GM18499 (cell line): ENCODE measurements around the gene ASS1.
"Not testable (repeated sequence)": the region's sequence is repeated elsewhere in the genome, so short reads cannot be mapped to it uniquely, and the experiment has no call there.

Experiments used
- ATAC-seq: cut with Tn5 transposase; IDR thresholded peaks from one replicate; pipeline ENCODE4 v1.9.1; 2021; ENCODE audit warnings: moderate number of reproducible peaks; ENCODE audit not compliant: insufficient read depth, unreplicated experiment

The ASS1 gene

DNA sequence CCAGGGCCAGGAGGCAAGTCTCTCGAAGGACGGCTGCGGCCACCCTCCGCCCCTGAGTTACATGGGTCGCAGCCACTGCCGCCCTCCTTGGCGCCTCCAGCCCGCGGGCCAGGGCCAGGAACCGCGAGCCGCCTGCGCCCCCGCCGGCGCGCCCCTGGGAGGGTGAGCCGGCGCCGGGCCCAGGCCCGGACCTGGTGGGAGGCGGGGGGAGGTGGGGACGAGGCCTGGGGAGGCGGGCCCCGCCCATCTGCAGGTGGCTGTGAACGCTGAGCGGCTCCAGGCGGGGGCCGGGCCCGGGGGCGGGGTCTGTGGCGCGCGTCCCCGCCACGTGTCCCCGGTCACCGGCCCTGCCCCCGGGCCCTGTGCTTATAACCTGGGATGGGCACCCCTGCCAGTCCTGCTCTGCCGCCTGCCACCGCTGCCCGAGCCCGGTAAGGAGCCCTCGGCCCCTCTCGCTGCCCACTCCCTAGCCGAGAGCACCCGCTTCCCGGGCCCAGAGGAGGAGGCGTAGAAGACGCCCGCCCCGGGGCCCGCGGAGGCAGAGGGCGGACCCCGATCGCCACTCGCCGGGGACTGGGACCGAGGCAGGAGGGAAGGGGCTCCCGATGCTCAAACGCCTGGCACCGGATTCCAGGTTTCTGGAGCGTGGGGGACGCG is at the start of gene ASS1:
TSS of gene ASS1 (plus strand) at position 397 of the 657 bp plus-strand sequence. CDS start 7,268 bp downstream, outside the sequence.
- ATAC-seq, result no peak

DNA sequence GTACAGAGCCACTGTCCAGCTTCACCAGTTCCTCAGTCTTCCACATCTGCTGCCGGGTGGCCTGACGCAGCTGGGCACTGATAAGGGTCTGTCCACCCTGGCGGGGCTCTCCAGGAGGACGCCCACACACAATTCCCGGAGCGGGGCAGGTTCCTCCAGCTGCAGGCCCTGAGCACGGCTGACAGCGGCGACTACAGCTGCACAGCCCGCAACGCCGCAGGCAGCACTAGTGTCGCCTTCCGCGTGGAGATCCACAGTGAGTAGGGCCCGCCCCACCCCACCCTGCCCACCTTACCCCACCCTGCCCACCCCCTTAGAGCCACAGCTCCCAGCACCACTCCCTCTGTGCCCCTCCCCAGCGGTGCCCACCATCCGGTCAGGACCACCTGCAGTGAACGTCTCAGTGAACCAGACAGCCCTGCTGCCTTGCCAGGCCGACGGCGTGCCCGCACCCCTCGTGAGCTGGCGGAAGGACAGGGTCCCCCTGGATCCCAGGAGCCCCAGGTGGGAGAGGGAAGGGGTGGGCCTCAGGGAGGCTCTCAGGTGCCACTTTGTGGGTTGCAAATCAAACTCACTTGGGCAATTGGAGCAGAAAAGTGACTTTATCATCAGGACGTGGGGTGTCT is 48.8 kb upstream of the ASS1 start:
- no peak for ATAC-seq

DNA sequence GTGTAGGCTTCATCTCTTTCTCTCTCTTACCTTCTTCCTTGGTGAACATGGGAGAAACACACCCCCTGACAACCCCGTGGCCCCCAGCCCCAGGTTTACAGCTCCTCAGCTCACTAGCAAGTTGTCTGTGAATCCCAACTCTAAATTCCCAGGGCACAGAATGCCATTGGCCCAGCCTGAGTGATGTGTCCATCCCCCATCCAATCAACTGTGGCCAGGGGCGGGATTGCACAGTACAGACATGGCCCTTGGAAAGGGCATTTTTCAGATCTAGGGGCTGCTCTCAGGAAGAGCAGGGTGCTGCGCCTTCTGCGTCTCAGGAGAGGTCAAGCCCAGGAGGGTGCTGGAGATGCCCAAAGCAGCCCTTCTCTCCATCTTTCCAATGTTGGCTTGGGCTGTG is 48.2 kb upstream of the ASS1 start:
- no peak for ATAC-seq

- no peak for ATAC-seq
Observed at GRCh38 chr9:130398487-130399240, 46.1 kb upstream of the ASS1 start.

GRCh38 chr9:130399768-130400167 is 45.0 kb upstream of the ASS1 start:
- no peak for ATAC-seq

GRCh38 chr9:130400870-130401269 is 43.9 kb upstream of the ASS1 start:
- ATAC-seq, result no peak

DNA sequence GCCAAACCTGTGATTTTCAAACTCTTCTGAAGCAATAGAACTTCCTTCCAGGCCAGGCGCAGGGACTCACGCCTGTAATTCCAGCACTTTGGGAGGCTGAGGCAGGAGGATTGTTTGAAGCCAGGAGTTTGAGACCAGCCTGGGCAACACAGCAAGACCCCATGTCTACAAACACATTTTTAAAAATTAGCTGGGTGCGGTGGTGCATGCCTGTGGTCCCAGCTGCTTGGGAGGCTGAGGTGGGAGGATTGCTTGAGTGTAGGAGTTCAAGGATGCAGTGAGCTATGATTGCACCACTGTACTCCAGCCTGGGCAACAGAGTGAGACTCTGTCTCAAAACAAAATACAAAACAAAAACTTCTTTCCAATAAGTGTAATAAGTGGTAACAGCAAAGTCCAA is 43.0 kb upstream of the ASS1 start:
- not testable (repeated sequence) for ATAC-seq

- no peak for ATAC-seq
Observed at GRCh38 chr9:130402243-130402642, 42.5 kb upstream of the ASS1 start.

GRCh38 chr9:130402645-130403440 is 41.9 kb upstream of the ASS1 start:
- ATAC-seq, result no peak

GRCh38 chr9:130405657-130406257 is 39.0 kb upstream of the ASS1 start:
- no peak for ATAC-seq

GRCh38 chr9:130406278-130406895 is 38.4 kb upstream of the ASS1 start:
- no peak for ATAC-seq

DNA sequence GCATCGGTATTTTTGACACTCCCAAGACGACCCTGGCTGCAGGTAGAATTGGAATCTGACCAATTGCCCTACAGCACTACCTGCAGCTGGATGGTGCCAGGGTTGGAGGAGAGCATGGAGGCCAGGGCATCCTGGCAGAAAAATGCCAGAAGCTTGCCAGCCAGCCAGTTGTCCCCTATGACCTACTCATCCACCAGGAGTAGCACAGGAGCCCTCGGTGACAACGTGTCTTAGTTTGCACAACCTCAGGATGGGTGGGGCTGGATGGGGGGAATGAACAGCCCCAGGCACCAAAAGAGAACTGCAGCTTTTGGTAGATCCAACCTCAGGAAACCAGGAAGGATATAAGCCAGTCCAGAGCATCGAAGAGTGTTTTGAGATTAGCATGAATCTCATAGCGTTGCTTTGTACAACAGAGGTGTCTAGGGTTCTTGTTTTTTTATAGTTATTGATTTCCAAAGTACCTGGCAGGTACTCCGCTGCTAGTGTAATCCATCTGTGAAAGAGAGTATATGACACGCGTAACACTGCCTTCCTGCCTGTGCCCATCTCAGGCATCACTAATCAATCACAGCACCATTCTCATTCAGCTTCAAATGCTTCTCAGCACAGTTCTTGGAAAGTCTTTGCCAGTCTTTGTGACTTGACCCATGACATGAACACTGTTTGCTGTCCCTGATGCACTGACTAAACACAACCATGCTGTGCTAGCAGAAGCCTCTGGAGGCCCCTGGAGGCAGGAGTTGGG is 36.7 kb upstream of the ASS1 start:
- ATAC-seq, result no peak

DNA sequence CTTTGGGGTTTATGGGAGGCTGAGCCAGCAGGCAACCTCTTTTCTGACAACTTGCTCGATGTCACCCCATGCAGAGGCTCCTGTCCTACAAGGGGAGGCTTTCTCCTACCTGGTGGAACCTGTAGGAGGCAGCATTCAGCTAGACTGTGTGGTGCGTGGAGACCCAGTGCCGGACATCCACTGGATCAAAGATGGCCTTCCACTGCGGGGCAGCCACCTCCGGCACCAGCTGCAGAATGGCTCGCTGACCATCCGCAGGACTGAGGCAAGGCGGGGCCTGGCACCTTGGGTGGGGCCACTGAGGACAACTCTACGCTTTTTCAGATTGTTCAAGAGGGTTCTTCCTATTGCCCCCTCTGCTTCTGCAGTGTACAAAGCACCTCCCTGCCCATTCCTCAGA is 36.1 kb upstream of the ASS1 start:
- ATAC-seq, result no peak

GRCh38 chr9:130409246-130409645 is 35.5 kb upstream of the ASS1 start:
- no peak for ATAC-seq

- ATAC-seq, result no peak
Observed at GRCh38 chr9:130410443-130410842, 34.3 kb upstream of the ASS1 start.

GRCh38 chr9:130411566-130411915 is 33.2 kb upstream of the ASS1 start:
- ATAC-seq, result no peak

- no peak for ATAC-seq
Observed at GRCh38 chr9:130414081-130414731, 30.6 kb upstream of the ASS1 start.

- ATAC-seq, result no peak
Observed at GRCh38 chr9:130414910-130415746, 29.6 kb upstream of the ASS1 start.
